Loucy (cell line): ENCODE measurements around the gene GLT1D1.

ENCODE experiments used
- H2AFZ ChIP-seq: fragments of 200-600 bp; sonication (generic); 2 replicates; pipeline ENCODE4 v1.6.0; 2016; ENCODE audit warnings: antibody characterized with exemption, mild to moderate bottlenecking, low read length, moderate library complexity
- H3F3A ChIP-seq: fragments of 200-600 bp; 2 replicates; pipeline ENCODE4 v1.6.0; 2016; ENCODE audit warnings: antibody characterized with exemption, low read depth, mild to moderate bottlenecking
- H3K27me3 ChIP-seq: fragments of 200-600 bp; sonication (generic); 2 replicates; pipeline ENCODE4 v1.6.1; 2014; ENCODE audit warnings: low read length, mild to moderate bottlenecking; ENCODE audit not compliant: insufficient read depth, poor library complexity, severe bottlenecking
- H3K36me3 ChIP-seq: fragments of 200-600 bp; sonication (generic); 2 replicates; pipeline ENCODE4 v1.6.1; 2016; ENCODE audit warnings: low read length; ENCODE audit not compliant: insufficient read depth
- H3K4me1 ChIP-seq: fragments of 200-600 bp; sonication (generic); 2 replicates; pipeline ENCODE4 v1.5.1; 2014; ENCODE audit warnings: low read length, mild to moderate bottlenecking; ENCODE audit not compliant: insufficient read depth, poor library complexity, severe bottlenecking
- H3K4me2 ChIP-seq: fragments of 200-600 bp; sonication (generic); 2 replicates; pipeline ENCODE4 v1.6.0; 2014; ENCODE audit warnings: antibody characterized with exemption, low read length, low read depth, mild to moderate bottlenecking; ENCODE audit not compliant: poor library complexity, severe bottlenecking
- H3K4me3 ChIP-seq: fragments of 200-600 bp; sonication (generic); 2 replicates; pipeline ENCODE4 v1.5.1; 2014; ENCODE audit warnings: low read length, mild to moderate bottlenecking, mixed read lengths; ENCODE audit not compliant: poor library complexity, severe bottlenecking
- H3K79me2 ChIP-seq: fragments of 200-600 bp; sonication (generic); 2 replicates; pipeline ENCODE4 v1.6.1; 2014; ENCODE audit warnings: low read length; ENCODE audit not compliant: insufficient read depth
- H3K9ac ChIP-seq: fragments of 200-600 bp; sonication (generic); 2 replicates; pipeline ENCODE4 v1.6.0; 2014; ENCODE audit warnings: mild to moderate bottlenecking, low read depth, low read length, moderate library complexity; ENCODE audit not compliant: poor library complexity, severe bottlenecking
- H3K9me2 ChIP-seq: fragments of 200-600 bp; sonication (generic); replicated peaks from 2 replicates; pipeline ENCODE4 v1.6.1; 2016; ENCODE audit warnings: low read depth, low read length, mixed read lengths
- H3K9me3 ChIP-seq: fragments of 200-600 bp; sonication (generic); 2 replicates; pipeline ENCODE4 v1.6.1; 2014; ENCODE audit warnings: mild to moderate bottlenecking, antibody characterized with exemption, low read length, low read depth; ENCODE audit not compliant: insufficient read depth
- H4K20me1 ChIP-seq: fragments of 200-600 bp; sonication (generic); 2 replicates; pipeline ENCODE4 v1.6.0; 2014; ENCODE audit warnings: antibody characterized with exemption, low read length, mild to moderate bottlenecking; ENCODE audit not compliant: insufficient read depth, poor library complexity, severe bottlenecking
- EZH2phosphoT487 ChIP-seq: fragments of 200-600 bp; IDR thresholded peaks from 2 replicates; pipeline ENCODE4 v1.6.1; 2018; ENCODE audit warnings: antibody characterized with exemption, mild to moderate bottlenecking, moderate library complexity, borderline replicate concordance
- TF ChIP-seq, protein P1 (sequence below): fragments of 200-600 bp; sonication (generic); conservative IDR thresholded peaks from 2 replicates; pipeline ENCODE4 v1.5.1; 2014; ENCODE audit warnings: mild to moderate bottlenecking, antibody characterized with exemption, low read length

The GLT1D1 gene

DNA sequence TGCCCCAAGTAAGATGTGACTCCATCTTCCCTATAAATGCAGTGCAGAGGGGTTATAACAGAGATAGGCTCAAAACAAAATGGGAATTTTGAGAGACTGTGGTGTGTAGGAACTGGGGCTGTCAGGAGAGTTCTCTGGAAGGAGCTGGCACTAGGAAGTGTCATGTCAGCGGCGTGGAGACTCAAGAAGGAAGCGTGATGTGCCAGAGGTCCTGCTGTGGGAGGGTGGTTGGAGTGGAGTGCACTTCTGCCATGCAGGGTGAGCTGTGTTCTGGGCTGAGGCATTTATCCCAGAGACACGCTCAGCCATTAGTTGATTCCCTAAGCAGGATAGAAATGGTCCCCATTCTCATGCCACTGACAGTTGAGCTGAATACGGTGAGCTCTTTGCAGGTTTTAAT, 19.0 kb downstream of the GLT1D1 start:
- Histone ChIP-seq H3K36me3 (no peaks in the 10 kb centered on the region), H3K27me3 (no peaks in the 10 kb centered on the region), H3F3A (no peaks in the 10 kb centered on the region), H3K79me2 (no peaks in the 10 kb centered on the region), H3K9me2 (no peaks in the 10 kb centered on the region), H3K4me2 (no peak overlapping the region), H2AFZ (no peak overlapping the region), H4K20me1 (no peaks in the 10 kb centered on the region), H3K9ac (no peak overlapping the region), H3K4me3 (no peak overlapping the region), H3K9me3 (no peaks in the 10 kb centered on the region; the same call in 1 of the 2 replicates), H3K4me1 (no peaks in the 10 kb centered on the region)
- TF ChIP-seq EZH2phosphoT487: no peak
- TF ChIP-seq, protein P1, sequence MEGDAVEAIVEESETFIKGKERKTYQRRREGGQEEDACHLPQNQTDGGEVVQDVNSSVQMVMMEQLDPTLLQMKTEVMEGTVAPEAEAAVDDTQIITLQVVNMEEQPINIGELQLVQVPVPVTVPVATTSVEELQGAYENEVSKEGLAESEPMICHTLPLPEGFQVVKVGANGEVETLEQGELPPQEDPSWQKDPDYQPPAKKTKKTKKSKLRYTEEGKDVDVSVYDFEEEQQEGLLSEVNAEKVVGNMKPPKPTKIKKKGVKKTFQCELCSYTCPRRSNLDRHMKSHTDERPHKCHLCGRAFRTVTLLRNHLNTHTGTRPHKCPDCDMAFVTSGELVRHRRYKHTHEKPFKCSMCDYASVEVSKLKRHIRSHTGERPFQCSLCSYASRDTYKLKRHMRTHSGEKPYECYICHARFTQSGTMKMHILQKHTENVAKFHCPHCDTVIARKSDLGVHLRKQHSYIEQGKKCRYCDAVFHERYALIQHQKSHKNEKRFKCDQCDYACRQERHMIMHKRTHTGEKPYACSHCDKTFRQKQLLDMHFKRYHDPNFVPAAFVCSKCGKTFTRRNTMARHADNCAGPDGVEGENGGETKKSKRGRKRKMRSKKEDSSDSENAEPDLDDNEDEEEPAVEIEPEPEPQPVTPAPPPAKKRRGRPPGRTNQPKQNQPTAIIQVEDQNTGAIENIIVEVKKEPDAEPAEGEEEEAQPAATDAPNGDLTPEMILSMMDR: no peak

DNA sequence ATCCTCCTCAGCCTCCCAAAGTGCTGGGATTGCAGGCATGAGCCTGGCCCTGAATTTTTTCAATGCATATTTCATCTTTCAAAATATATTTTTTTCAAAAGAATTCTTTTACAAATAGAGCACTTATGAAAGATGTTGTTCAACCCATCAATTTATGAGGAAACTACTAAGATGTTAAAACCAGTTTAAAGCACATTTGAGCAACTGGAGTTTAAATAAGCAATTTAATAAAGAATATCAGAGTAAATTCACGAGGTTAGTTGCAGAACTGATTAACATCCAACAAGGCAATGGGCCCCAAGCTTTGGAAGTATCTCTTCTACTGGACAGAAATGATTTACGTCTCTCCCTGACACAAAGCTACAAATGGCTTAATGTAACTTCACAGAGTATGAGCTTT, 23.3 kb downstream of the GLT1D1 start:
- H3K4me1 ChIP-seq: no peaks in the 10 kb centered on the region
- H3K9ac ChIP-seq: no peak overlapping the region
- TF ChIP-seq, protein P1: no peak
- no peak for TF ChIP-seq EZH2phosphoT487
- H3K4me3 ChIP-seq: no peak overlapping the region
- no peak overlapping the region for H3K4me2 ChIP-seq
- H3F3A ChIP-seq: no peaks in the 10 kb centered on the region
- H3K27me3 ChIP-seq: no peaks in the 10 kb centered on the region
- H3K36me3 ChIP-seq: no peaks in the 10 kb centered on the region
- no peaks in the 10 kb centered on the region for H3K79me2 ChIP-seq
- no peaks in the 10 kb centered on the region for H4K20me1 ChIP-seq
- H3K9me2 ChIP-seq: no peaks in the 10 kb centered on the region
- H2AFZ ChIP-seq: no peak overlapping the region
- H3K9me3 ChIP-seq: no peaks in the 10 kb centered on the region; the same call in 1 of the 2 replicates

DNA sequence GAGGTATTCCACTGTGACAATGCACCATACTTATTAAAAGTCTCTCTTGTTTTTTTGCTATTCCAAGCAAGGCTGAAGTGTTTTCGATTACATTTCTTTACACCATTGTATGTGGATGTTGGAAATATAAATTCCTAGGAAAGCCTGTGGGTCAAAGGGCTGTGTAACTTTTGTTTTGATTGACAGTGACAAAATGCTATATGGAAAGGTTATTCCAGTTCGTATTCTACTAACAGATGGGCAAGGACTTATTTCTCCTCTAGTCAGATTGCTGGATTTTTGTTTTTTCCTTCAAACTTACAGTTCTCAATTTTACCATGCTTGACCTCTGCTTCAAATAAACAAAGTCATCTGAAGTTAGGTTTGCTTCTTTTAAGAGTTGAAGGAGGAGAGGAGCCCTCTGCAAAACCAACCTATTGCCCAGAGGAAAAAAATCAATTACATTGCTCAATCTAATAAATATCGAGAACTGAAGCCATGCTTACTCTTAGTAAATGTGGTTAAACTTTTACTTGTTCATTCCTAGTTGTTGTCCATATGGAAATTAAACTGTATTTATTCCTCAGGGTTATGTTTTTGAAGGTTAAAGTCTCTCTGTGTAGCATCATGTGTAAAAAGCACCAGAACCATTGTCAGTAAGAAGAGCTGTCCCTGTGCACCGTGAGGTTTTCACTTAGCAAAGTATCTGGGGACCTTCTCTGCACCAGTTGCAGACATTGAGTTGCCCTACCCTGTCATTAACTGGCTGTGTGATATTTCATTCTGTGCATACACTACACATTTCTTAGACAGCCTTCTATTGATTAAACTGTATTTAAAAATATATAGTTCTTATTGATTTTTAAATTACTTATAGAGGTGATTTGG, 26.9 kb downstream of the GLT1D1 start:
- H3K27me3 ChIP-seq: no peaks in the 10 kb centered on the region
- H3F3A ChIP-seq: no peaks in the 10 kb centered on the region
- H2AFZ ChIP-seq: no peak overlapping the region
- no peaks in the 10 kb centered on the region for H4K20me1 ChIP-seq
- no peaks in the 10 kb centered on the region for H3K79me2 ChIP-seq
- no peak overlapping the region for H3K9ac ChIP-seq
- no peak for TF ChIP-seq EZH2phosphoT487
- TF ChIP-seq, protein P1: no peak
- no peaks in the 10 kb centered on the region; the same call in 1 of the 2 replicates for H3K9me3 ChIP-seq
- no peak overlapping the region for H3K4me2 ChIP-seq
- H3K9me2 ChIP-seq: no peaks in the 10 kb centered on the region
- no peaks in the 10 kb centered on the region for H3K36me3 ChIP-seq
- no peaks in the 10 kb centered on the region for H3K4me1 ChIP-seq
- no peak overlapping the region for H3K4me3 ChIP-seq
